HepG2 (cell line): ENCODE results near the gene VPS18. TPM values are rescaled to one million over a fixed set of nuclear protein-coding genes. Genes with fewer than 3 reads are reported as not detected.
"Not testable (repeated sequence)": the region's sequence is repeated elsewhere in the genome, so short reads cannot be mapped to it uniquely, and the experiment has no call there.

Source experiments
- ATAC-seq: fragments of 200-7000 bp; cut with Tn5 transposase; 3 replicates; pipeline ENCODE4 v1.9.1; 2020; ENCODE audit warnings: mild to moderate bottlenecking, moderate library complexity
- BruUV-seq: library from RNA; stranded (reverse); fragments of 400-500 nt; replicated peaks from 2 replicates; lab custom pipeline; 2021; lab: Mats Ljungman, UMichigan
- CTCF ChIA-PET: fragments of 300-600 bp; formaldehyde crosslinking; extraction: SDS; loops from one replicate; lab custom pipeline; 2021; ENCODE audit warnings: low total read pairs, inconsistent platforms, low intra/inter-chr PET ratio; lab: Yijun Ruan, JAX
- POLR2A ChIA-PET: fragments of 350-600 bp; sonication (Branson Sonifier 250); formaldehyde crosslinking; loops from one replicate; lab custom pipeline; 2020; ENCODE audit warnings: antibody characterized with exemption, inconsistent platforms; lab: Yijun Ruan, JAX
- DNase-seq: peaks from one replicate; pipeline ENCODE4 v3.0.0-alpha.2; 2015; ENCODE audit warnings: low spot score
- FAIRE-seq: peaks from 3 replicates; lab custom pipeline; 2011; peaks lifted over from hg19 to GRCh38; lab: Jason Lieb, UNC
- H2AFZ ChIP-seq: one replicate; pipeline ENCODE4 v1.6.1; 2011; ENCODE audit warnings: low read length, inconsistent platforms
- H3K27ac ChIP-seq: fragments of 300-600 bp; 3 replicates; pipeline ENCODE4 v1.8.0; 2011; ENCODE audit warnings: mixed run types, mild to moderate bottlenecking, mixed read lengths, low read length, inconsistent platforms; ENCODE audit not compliant: insufficient read depth; ENCODE audit errors: extremely low read length
- H3K27me3 ChIP-seq, 2 experiments: fragments of 200-600 bp in 1 of 2; 2 replicates in 1 of 2; 3 replicates in 1 of 2; pipeline versions ENCODE4 v1.6.0 to v1.8.0; 2011; ENCODE audit warnings: low read length in 2 of 2, mild to moderate bottlenecking in 2 of 2, moderate library complexity in 2 of 2, inconsistent platforms in 1 of 2; ENCODE audit not compliant: insufficient read depth in 2 of 2, control insufficient read depth in 1 of 2
- H3K36me3 ChIP-seq, 2 experiments: fragments of 200-600 bp in 1 of 2; replicated peaks in 1 of 2; 2 replicates in 1 of 2; 3 replicates in 1 of 2; pipeline versions ENCODE4 v1.5.1 to v1.8.0; 2011; ENCODE audit warnings: low read length in 2 of 2, inconsistent platforms in 1 of 2; ENCODE audit not compliant: insufficient read depth in 2 of 2, control insufficient read depth in 1 of 2
- H3K4me1 ChIP-seq: 2 replicates; pipeline ENCODE4 v1.5.1; 2012; ENCODE audit warnings: low read length, inconsistent platforms; ENCODE audit not compliant: insufficient read depth
- H3K4me2 ChIP-seq: 2 replicates; pipeline ENCODE4 v1.6.0; 2011; ENCODE audit warnings: low read depth, low read length, inconsistent platforms
- H3K4me3 ChIP-seq, 3 experiments: fragments of 200-600 bp in 1 of 3; sonication (generic), shearing (Covaris generic) in 1 of 3; replicated peaks in 1 of 3; 2 replicates each; pipeline ENCODE4 v1.5.1; 2011 to 2016; ENCODE audit warnings: low read length in 3 of 3, inconsistent platforms in 2 of 3, low read depth in 2 of 3, mild to moderate bottlenecking in 2 of 3, control low read depth in 1 of 3, mixed read lengths in 1 of 3; ENCODE audit not compliant: insufficient read depth in 1 of 3
- H3K79me2 ChIP-seq: one replicate; pipeline ENCODE4 v1.6.1; 2011; ENCODE audit warnings: low read length, inconsistent platforms; ENCODE audit not compliant: insufficient read depth
- H3K9ac ChIP-seq: 2 replicates; pipeline ENCODE4 v1.6.0; 2011; ENCODE audit warnings: mild to moderate bottlenecking, low read depth, low read length, inconsistent platforms; ENCODE audit not compliant: insufficient read depth
- H3K9me3 ChIP-seq: 2 replicates; pipeline ENCODE4 v1.5.1; 2012; ENCODE audit warnings: mild to moderate bottlenecking, low read length
- H4K20me1 ChIP-seq: 2 replicates; pipeline ENCODE4 v1.6.0; 2011; ENCODE audit warnings: inconsistent platforms, mild to moderate bottlenecking, low read length, moderate library complexity; ENCODE audit not compliant: insufficient read depth
- HDAC2 ChIP-seq: sonication (generic); formaldehyde crosslinking; IDR thresholded peaks from 2 replicates; pipeline ENCODE4 v1.4.0; 2020; ENCODE audit warnings: missing genetic modification reagents
- HNF4A ChIP-seq: sonication (generic); formaldehyde crosslinking; IDR thresholded peaks from 2 replicates; pipeline ENCODE4 v1.4.0; 2020; ENCODE audit warnings: missing genetic modification reagents
- MIXL1 ChIP-seq: IDR thresholded peaks from 2 replicates; pipeline ENCODE4 v1.6.1; 2016
- RCOR2 ChIP-seq: IDR thresholded peaks from 2 replicates; pipeline ENCODE4 v1.6.1; 2016; ENCODE audit warnings: missing biosample characterization, missing genetic modification reagents
- SRSF4 ChIP-seq: fragments of 200-400 bp; formaldehyde crosslinking; IDR thresholded peaks from one replicate; pipeline ENCODE4 v1.6.1; 2018; ENCODE audit warnings: mild to moderate bottlenecking, low read depth, low read length, moderate library complexity; ENCODE audit not compliant: poor library complexity, severe bottlenecking
- THAP7 ChIP-seq: sonication (generic); formaldehyde crosslinking; IDR thresholded peaks from 2 replicates; pipeline ENCODE4 v1.8.1; 2023; ENCODE audit warnings: mild to moderate bottlenecking, missing genetic modification reagents
- ZFP91 ChIP-seq: sonication (generic); formaldehyde crosslinking; IDR thresholded peaks from 2 replicates; pipeline ENCODE4 v1.9.0; 2022; ENCODE audit warnings: missing genetic modification reagents, mild to moderate bottlenecking, borderline replicate concordance
- ZKSCAN1 ChIP-seq: fragments of 150-350 bp; IDR thresholded peaks from 2 replicates; pipeline ENCODE4 v1.6.1; 2014; ENCODE audit warnings: low read length
- ZMYM3 ChIP-seq: sonication (generic); formaldehyde crosslinking; IDR thresholded peaks from 2 replicates; pipeline ENCODE4 v1.5.1; 2020; ENCODE audit warnings: mild to moderate bottlenecking, missing genetic modification reagents
- ZNF121 ChIP-seq: sonication (generic); formaldehyde crosslinking; IDR thresholded peaks from 2 replicates; pipeline ENCODE4 v1.5.0; 2020; ENCODE audit warnings: mild to moderate bottlenecking, missing genetic modification reagents
- ZNF33B ChIP-seq: sonication (generic); formaldehyde crosslinking; IDR thresholded peaks from 2 replicates; pipeline ENCODE4 v1.5.1; 2020; ENCODE audit warnings: mild to moderate bottlenecking, missing genetic modification reagents
- ZNF570 ChIP-seq: sonication (generic); formaldehyde crosslinking; IDR thresholded peaks from 2 replicates; pipeline ENCODE4 v1.4.0; 2020; ENCODE audit warnings: mild to moderate bottlenecking, missing genetic modification reagents, borderline replicate concordance
- ZNF770 ChIP-seq: sonication (generic); formaldehyde crosslinking; IDR thresholded peaks from 2 replicates; pipeline ENCODE4 v1.5.0; 2020; ENCODE audit warnings: mild to moderate bottlenecking, missing genetic modification reagents
- WGBS: methylation state at CpG from one replicate; pipeline ENCODE4 v1.1.6; 2017; ENCODE audit warnings: low lambda C conversion rate; 5-methylcytosine and 5-hydroxymethylcytosine counted together
- in situ Hi-C: cut with HindIII; loops from 2 replicates; pipeline ENCODE4 v1.10.0; 2017; ENCODE audit warnings: low pct_unique_long_range_greater_than_20kb; ENCODE audit not compliant: extremely low pct_ligation_motif_present
- intact Hi-C: fragments of 100-400 bp; cut with micrococcal nuclease; formaldehyde crosslinking; loops from one replicate; pipeline ENCODE4 v1.10.0; 2022; ENCODE audit not compliant: unreplicated experiment
- polyA plus RNA-seq, 8 experiments: library from polyadenylated mRNA; depleted of rRNA in 3 of 8; stranded (reverse) in 7 of 8; unstranded in 1 of 8; fragments of >200 nt; fragmentation: Illumina TruSeq in 4 of 8; extraction: Trizol in 4 of 8; gene quantifications; 2 replicates each; pipeline versions ENCODE4 v1.2.1 to v1.2.3, GENCODE V29; 2011 to 2016; ENCODE audit warnings: low read depth in 4 of 8, missing spikeins in 1 of 8, mixed read lengths in 1 of 8; ENCODE audit not compliant: insufficient read depth in 1 of 8
- total RNA-seq, 5 experiments: library from RNA; depleted of rRNA; stranded (reverse); fragments of >200 nt; fragmentation: Illumina TruSeq; extraction: Trizol; gene quantifications; 2 replicates each; pipeline ENCODE4 v1.2.3, GENCODE V29; 2016; ENCODE audit warnings: low read depth in 1 of 5

Gene VPS18
- total and polyA plus RNA-seq, 2 of the 13 experiments (the other 11 are each of a cell fraction or from before 2014, with no cell fraction given) = 5.8 to 17.0 TPM

- peaks cover 81% of the 10 kb centered on the region for H3K4me1 ChIP-seq
- ATAC-seq, H3K36me3 ChIP-seq, intact Hi-C loops, BruUV-seq, H3K27ac ChIP-seq, H2AFZ ChIP-seq, H3K4me3 ChIP-seq, FAIRE-seq, H3K27me3 ChIP-seq, H3K9me3 ChIP-seq, H3K9ac ChIP-seq, DNase-seq, H4K20me1 ChIP-seq, H3K79me2 ChIP-seq, in situ Hi-C loops: not testable (repeated sequence)
- ChIA-PET POLR2A (interaction anchor here (0.9 kb wide), 1 partner anchor 33 kb away, joined by 4 read pairs; the partner anchor contains the start of gene VPS18), CTCF (interaction anchor here (1.0 kb wide), 1 partner anchor 81 kb away, joined by 3 read pairs; no protein-coding TSS in a partner anchor)
- H3K4me2 ChIP-seq = peak overlapping the region; percentile 18
- WGBS = 17% methylated on average over 4 of the region's 4 CpGs
- 0 out of 2 replicates have a peak, but pooled peaks have one; percentile 16 for TF ChIP-seq ZNF121 (CRISPR knock-in tag)
Observed at GRCh38 chr15:40861147-40861546, 33.1 kb upstream of the VPS18 start.

GRCh38 chr15:40863660-40864270 lies 30.5 kb upstream of the VPS18 start:
- BruUV-seq = no TSS peak
- in situ Hi-C loops = no loop called here
- Histone ChIP-seq H2AFZ (no peak overlapping the region), H3K4me3 (no peak overlapping the region; a peak in 1 of 6 replicates), H3K27me3 (no peaks in the 10 kb centered on the region), H3K79me2 (no peaks in the 10 kb centered on the region), H3K4me2 (peak overlapping the region; percentile 53), H3K9ac (no peak overlapping the region), H3K36me3 (no peaks in the 10 kb centered on the region), H3K27ac (no peak overlapping the region), H3K9me3 (no peaks in the 10 kb centered on the region), H4K20me1 (no peaks in the 10 kb centered on the region), H3K4me1 (peaks cover 59% of the 10 kb centered on the region)
- DNase-seq (no peak), ATAC-seq (no peak; the same call in 2 of the 3 replicates), FAIRE-seq (no peak)
- intact Hi-C loops = no loop called here
- ChIA-PET POLR2A (interaction anchor here (0.6 to 1.8 kb wide), 3 partner anchors 17 to 395 kb away, joined by 3 to 5 read pairs (median 3); no protein-coding TSS in a partner anchor), CTCF (no interaction called here)
- WGBS = 0% methylated on average over 3 of the region's 4 CpGs
- TF ChIP-seq ZNF570 (CRISPR knock-in tag) (no peak), ZMYM3 (peak; percentile 79), MIXL1 (no peak), ZNF770 (CRISPR knock-in tag) (peak; percentile 73; the same call in 1 of the 2 replicates), ZNF33B (no peak), ZKSCAN1 (no peak), HNF4A (CRISPR knock-in tag) (peak; percentile 5; the same call in 1 of the 2 replicates), THAP7 (CRISPR knock-in tag) (no peak), RCOR2 (peak; percentile 67; the same call in 1 of the 2 replicates), SRSF4 (no peak), HDAC2 (0 out of 2 replicates have a peak, but pooled peaks have one; percentile 22), ZFP91 (CRISPR knock-in tag) (peak; percentile 15; the same call in 1 of the 2 replicates)
